A549 (cell line): ENCODE data around the gene DLG1.

Experiments
- ESRRA ChIP-seq: fragments of 150-350 bp; IDR thresholded peaks from 2 replicates; pipeline ENCODE4 v1.6.1; 2014; ENCODE audit warnings: mild to moderate bottlenecking, low read length, borderline replicate concordance
- KDM5A ChIP-seq: fragments of 200-600 bp; sonication (generic); IDR thresholded peaks from 2 replicates; pipeline ENCODE4 v1.6.1; 2016; ENCODE audit warnings: antibody characterized with exemption, mild to moderate bottlenecking
- TF ChIP-seq, protein P1 (sequence below): fragments of >200 bp; sonication (Bioruptor Twin); formaldehyde crosslinking; IDR thresholded peaks from 3 replicates; pipeline ENCODE4 v1.5.1; 2016

DNA sequence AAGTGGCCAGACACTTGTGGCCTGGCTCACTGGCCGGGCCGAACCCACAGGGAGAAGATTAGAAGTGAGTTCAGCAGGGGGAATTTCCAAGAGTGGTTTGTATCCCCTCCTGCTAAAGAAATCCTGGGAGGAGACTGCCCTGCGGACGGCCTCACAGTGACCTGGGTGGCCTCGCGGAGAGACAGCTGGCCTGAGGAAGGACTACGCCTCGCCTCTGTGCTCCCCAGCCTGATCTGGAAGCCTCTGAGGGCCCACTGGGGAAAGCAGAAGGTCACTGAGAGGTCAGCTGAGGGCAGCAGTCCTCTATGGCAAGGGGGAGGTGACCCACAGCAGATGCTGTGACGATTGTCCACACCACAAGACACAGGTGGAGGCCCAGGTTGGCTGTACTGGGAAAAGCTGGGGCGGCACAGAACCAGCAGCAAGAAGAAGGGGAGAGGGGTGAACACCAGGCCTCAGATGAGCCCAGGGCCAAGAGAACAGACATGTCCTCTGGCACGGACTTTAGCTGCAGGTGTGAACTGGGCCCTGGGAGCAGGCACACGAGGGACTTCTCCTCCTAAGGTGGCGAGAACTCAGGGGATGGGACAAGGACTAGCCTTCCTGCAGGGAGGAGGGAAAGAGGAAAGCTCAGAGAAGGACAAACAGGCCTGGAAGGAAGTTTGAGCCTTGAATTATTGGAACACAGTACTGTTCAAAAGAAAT lies 37.2 kb upstream of the DLG1 start:
- TF ChIP-seq, protein P1, sequence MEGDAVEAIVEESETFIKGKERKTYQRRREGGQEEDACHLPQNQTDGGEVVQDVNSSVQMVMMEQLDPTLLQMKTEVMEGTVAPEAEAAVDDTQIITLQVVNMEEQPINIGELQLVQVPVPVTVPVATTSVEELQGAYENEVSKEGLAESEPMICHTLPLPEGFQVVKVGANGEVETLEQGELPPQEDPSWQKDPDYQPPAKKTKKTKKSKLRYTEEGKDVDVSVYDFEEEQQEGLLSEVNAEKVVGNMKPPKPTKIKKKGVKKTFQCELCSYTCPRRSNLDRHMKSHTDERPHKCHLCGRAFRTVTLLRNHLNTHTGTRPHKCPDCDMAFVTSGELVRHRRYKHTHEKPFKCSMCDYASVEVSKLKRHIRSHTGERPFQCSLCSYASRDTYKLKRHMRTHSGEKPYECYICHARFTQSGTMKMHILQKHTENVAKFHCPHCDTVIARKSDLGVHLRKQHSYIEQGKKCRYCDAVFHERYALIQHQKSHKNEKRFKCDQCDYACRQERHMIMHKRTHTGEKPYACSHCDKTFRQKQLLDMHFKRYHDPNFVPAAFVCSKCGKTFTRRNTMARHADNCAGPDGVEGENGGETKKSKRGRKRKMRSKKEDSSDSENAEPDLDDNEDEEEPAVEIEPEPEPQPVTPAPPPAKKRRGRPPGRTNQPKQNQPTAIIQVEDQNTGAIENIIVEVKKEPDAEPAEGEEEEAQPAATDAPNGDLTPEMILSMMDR, result no peak
- TF ChIP-seq ESRRA (no peak), KDM5A (no peak)
